GM06990 (cell line): ENCODE data around the gene SULT1A3.

Source experiments
- DNase-seq: peaks from one replicate; pipeline ENCODE4 v3.0.0-alpha.2; 2011; ENCODE audit not compliant: insufficient read length; ENCODE audit errors: extremely low read depth
- H3K27me3 ChIP-seq: replicated peaks from 2 replicates; pipeline ENCODE4 v1.6.0; 2011; ENCODE audit warnings: low read length; ENCODE audit not compliant: control insufficient read depth, insufficient read depth
- H3K36me3 ChIP-seq: 2 replicates; pipeline ENCODE4 v1.5.1; 2011; ENCODE audit warnings: low read length; ENCODE audit not compliant: control insufficient read depth, insufficient read depth
- H3K4me3 ChIP-seq: replicated peaks from 2 replicates; pipeline ENCODE4 v1.5.1; 2011; ENCODE audit warnings: low read depth, mild to moderate bottlenecking, control low read depth, low read length
- CTCF ChIP-seq: IDR thresholded peaks from 2 replicates; pipeline ENCODE4 v1.5.1; 2011; ENCODE audit warnings: low read length, control low read depth, mild to moderate bottlenecking, inconsistent platforms; ENCODE audit not compliant: insufficient read depth, poor library complexity, severe bottlenecking

SULT1A3 gene

GRCh38 chr16:30180741-30181140 lies 18.3 kb upstream of the SULT1A3 start:
- peaks cover 13% of the 10 kb centered on the region for H3K36me3 ChIP-seq
- no peak for TF ChIP-seq CTCF
- H3K4me3 ChIP-seq: no peak overlapping the region
- no peak for DNase-seq
- H3K27me3 ChIP-seq: no peaks in the 10 kb centered on the region

- DNase-seq: peak; percentile 95
- Histone ChIP-seq H3K4me3 (peak within 1 kb of the TSS; percentile 100), H3K27me3 (no peaks in the 10 kb centered on the region), H3K36me3 (peaks cover 36% of the 10 kb centered on the region)
- TF ChIP-seq CTCF: no peak
Observed at GRCh38 chr16:30183233-30184095, 15.6 kb upstream of the SULT1A3 start, which contains the start of gene CORO1A. Gene CORO1A (plus strand): TSS chr16:30183602. CDS start chr16:30185210, 1,608 bp downstream.

GRCh38 chr16:30184096-30184890 lies 14.8 kb upstream of the SULT1A3 start:
- no peak for TF ChIP-seq CTCF
- DNase-seq: peak; percentile 87
- Histone ChIP-seq H3K36me3 (peaks cover 36% of the 10 kb centered on the region), H3K4me3 (peak overlapping the region; percentile 100), H3K27me3 (no peaks in the 10 kb centered on the region)

GRCh38 chr16:30184891-30185682 lies 14.0 kb upstream of the SULT1A3 start:
- Histone ChIP-seq H3K27me3 (no peaks in the 10 kb centered on the region), H3K36me3 (peaks cover 36% of the 10 kb centered on the region), H3K4me3 (peak overlapping the region; percentile 100)
- DNase-seq: no peak
- no peak for TF ChIP-seq CTCF

GRCh38 chr16:30185683-30186421 lies 13.2 kb upstream of the SULT1A3 start:
- Histone ChIP-seq H3K4me3 (peak overlapping the region; percentile 100), H3K27me3 (no peaks in the 10 kb centered on the region), H3K36me3 (peaks cover 36% of the 10 kb centered on the region)
- peak; percentile 93 for DNase-seq
- TF ChIP-seq CTCF: no peak
